Uterus (tissue), 4 donors: ENCODE results near the gene MAP2K6. TPM values are rescaled to one million over a fixed set of nuclear protein-coding genes. Genes with fewer than 3 reads are reported as not detected.

Source experiments
- DNase-seq, 2 donors: peaks; one replicate each; pipeline ENCODE4 v3.0.0-alpha.2; 2019 to 2020
- H3K27ac ChIP-seq, 2 donors: fragments of 200-600 bp; sonication (generic); 1 replicate in 1 of 2; 2 replicates in 1 of 2; pipeline ENCODE4 v1.5.1; 2016 to 2018
- H3K27me3 ChIP-seq, 2 donors: fragments of 200-600 bp; sonication (generic); one replicate each; pipeline ENCODE4 v1.5.1; 2018 to 2019; ENCODE audit warnings: control low read depth in 1 of 2
- H3K36me3 ChIP-seq, 2 donors: fragments of 200-600 bp; sonication (generic); one replicate each; pipeline ENCODE4 v1.5.1; 2019; ENCODE audit warnings: control low read depth in 1 of 2
- H3K4me1 ChIP-seq, 2 donors: fragments of 200-600 bp; sonication (generic); one replicate each; pipeline ENCODE4 v1.5.1; 2018 to 2019; ENCODE audit warnings: control low read depth in 1 of 2
- H3K4me3 ChIP-seq, 2 donors: fragments of 200-600 bp; sonication (generic); 1 replicate in 1 of 2; 2 replicates in 1 of 2; pipeline ENCODE4 v1.5.1; 2018 to 2019; ENCODE audit warnings: mild to moderate bottlenecking in 1 of 2
- H3K9me3 ChIP-seq, 2 donors: fragments of 200-600 bp; sonication (generic); one replicate each; pipeline ENCODE4 v1.5.1; 2019; ENCODE audit warnings: control low read depth in 1 of 2
- CTCF ChIP-seq, 4 experiments: fragments of 200-600 bp in 2 of 4; fragments of 450-650 bp in 2 of 4; sonication (generic) in 2 of 4; IDR thresholded peaks; one replicate each; pipeline ENCODE4 v1.5.1; 2016 to 2019; ENCODE audit warnings: antibody characterized with exemption in 4 of 4, mild to moderate bottlenecking in 2 of 4, moderate library complexity in 1 of 4
- POLR2A ChIP-seq, 2 donors: fragments of 450-650 bp; IDR thresholded peaks; one replicate each; pipeline ENCODE4 v1.6.1; 2016; ENCODE audit warnings: antibody characterized with exemption in 2 of 2, mild to moderate bottlenecking in 1 of 2, moderate library complexity in 1 of 2
- intact Hi-C: fragments of 100-400 bp; cut with DNase I; formaldehyde crosslinking; loops from one replicate; pipeline ENCODE4 v1.15.1; 2023; ENCODE audit warnings: low total_unique reads
- total RNA-seq, 4 donors: library from RNA; depleted of rRNA in 3 of 4; stranded (reverse); fragments of >200 nt in 3 of 4; gene quantifications; one replicate each; pipeline versions ENCODE4 v1.1.0 to v1.2.4, GENCODE V29; 2014 to 2023
- donor health status: DM: yes; HTN: yes; CAD: no.

The MAP2K6 gene
- total RNA-seq, 4 donors from 2014 or later = 3.2 to 43.4 (median 4.3) TPM

GRCh38 chr17:69448431-69449102 is 34.1 kb downstream of the MAP2K6 start:
- H3K36me3 ChIP-seq = no peaks in the 10 kb centered on the region
- no peaks in the 10 kb centered on the region for H3K4me1 ChIP-seq
- TF ChIP-seq POLR2A (IDR thresholded peaks at IDR 0.05) = no peak
- no peak for TF ChIP-seq CTCF (IDR thresholded peaks at IDR 0.05)
- peak overlapping the region in 1 of 2 donors; percentile 20 for H3K27ac ChIP-seq
- intact Hi-C loops = no loop called here
- no peaks in the 10 kb centered on the region for H3K9me3 ChIP-seq
- peak in 1 of 2 donors; percentile 37 for DNase-seq
- no peaks in the 10 kb centered on the region for H3K27me3 ChIP-seq
- no peak overlapping the region for H3K4me3 ChIP-seq

GRCh38 chr17:69450131-69450530 is 35.6 kb downstream of the MAP2K6 start:
- Histone ChIP-seq H3K9me3 (no peaks in the 10 kb centered on the region), H3K4me3 (no peak overlapping the region), H3K27ac (no peak overlapping the region), H3K36me3 (no peaks in the 10 kb centered on the region), H3K4me1 (no peaks in the 10 kb centered on the region), H3K27me3 (no peaks in the 10 kb centered on the region)
- TF ChIP-seq CTCF (IDR thresholded peaks at IDR 0.05) (no peak), POLR2A (IDR thresholded peaks at IDR 0.05) (no peak)
- intact Hi-C loops = no loop called here
- DNase-seq = no peak

- Histone ChIP-seq H3K9me3 (no peaks in the 10 kb centered on the region), H3K27me3 (no peaks in the 10 kb centered on the region), H3K4me1 (no peaks in the 10 kb centered on the region), H3K27ac (no peak overlapping the region), H3K4me3 (no peak overlapping the region), H3K36me3 (no peaks in the 10 kb centered on the region)
- intact Hi-C loops = no loop called here
- no peak for TF ChIP-seq POLR2A (IDR thresholded peaks at IDR 0.05)
- no peak for TF ChIP-seq CTCF (IDR thresholded peaks at IDR 0.05)
- no peak for DNase-seq
Measured at GRCh38 chr17:69450918-69451317, 36.4 kb downstream of the MAP2K6 start.

GRCh38 chr17:69451416-69452394 is 37.2 kb downstream of the MAP2K6 start:
- intact Hi-C loops = no loop called here
- Histone ChIP-seq H3K4me1 (no peaks in the 10 kb centered on the region), H3K9me3 (no peaks in the 10 kb centered on the region), H3K27ac (no peak overlapping the region), H3K4me3 (no peak overlapping the region), H3K27me3 (no peaks in the 10 kb centered on the region), H3K36me3 (no peaks in the 10 kb centered on the region)
- DNase-seq = no peak
- TF ChIP-seq POLR2A (IDR thresholded peaks at IDR 0.05) = no peak
- no peak for TF ChIP-seq CTCF (IDR thresholded peaks at IDR 0.05)
